K562 (cell line): ENCODE results near the gene EIF1B. TPM values are rescaled to one million over a fixed set of nuclear protein-coding genes. Genes with fewer than 3 reads are reported as not detected.

ENCODE experiments used
- ATAC-seq: fragments of 200-7000 bp; cut with Tn5 transposase; 3 replicates; pipeline ENCODE4 v1.9.1; 2020; ENCODE audit warnings: moderate library complexity
- Bru-seq: library from RNA; stranded (reverse); fragments of 400-500 nt; gene quantifications from one replicate; lab custom pipeline; 2021; lab: Mats Ljungman, UMichigan
- BruChase-seq, 2 experiments: library from RNA; stranded (reverse); fragments of 400-500 nt; gene quantifications; one replicate each; lab custom pipeline; 2021; lab: Mats Ljungman, UMichigan
- BruUV-seq: library from RNA; stranded (reverse); fragments of 400-500 nt; replicated peaks from 2 replicates; lab custom pipeline; 2021; lab: Mats Ljungman, UMichigan
- CTCF ChIA-PET: fragments of 300-600 bp; formaldehyde crosslinking; extraction: SDS; loops from one replicate; lab custom pipeline; 2021; ENCODE audit warnings: low intra/inter-chr PET ratio; lab: Yijun Ruan, JAX
- POLR2A ChIA-PET: fragments of 300-600, 350-650 bp; sonication (Branson Sonifier 250); formaldehyde crosslinking; extraction: SDS; loops from one replicate; lab custom pipeline; 2021; ENCODE audit warnings: antibody characterized with exemption, inconsistent platforms; lab: Yijun Ruan, JAX
- DNase-seq, 4 experiments: peaks; one replicate each; pipeline versions ENCODE4 v3.0.0 to v3.0.0-alpha.2; 2011 to 2018; ENCODE audit warnings: low spot score in 3 of 4, mixed read lengths in 3 of 4; ENCODE audit errors: extremely low read depth in 1 of 4
- FAIRE-seq: peaks from 2 replicates; lab custom pipeline; 2011; peaks lifted over from hg19 to GRCh38; lab: Jason Lieb, UNC
- H2AFZ ChIP-seq: 2 replicates; pipeline ENCODE4 v1.6.0; 2011; ENCODE audit warnings: low read depth, low read length, control low read depth, inconsistent platforms
- H3K27ac ChIP-seq: fragments of 200-600 bp; 3 replicates; pipeline ENCODE4 v1.8.0; 2011; ENCODE audit warnings: low read depth, mild to moderate bottlenecking, control low read depth, inconsistent platforms, low read length, moderate library complexity, mixed read lengths; ENCODE audit errors: extremely low read depth
- H3K27me3 ChIP-seq, 2 experiments: fragments of 300-600 bp in 1 of 2; 2 replicates in 1 of 2; 3 replicates in 1 of 2; pipeline versions ENCODE4 v1.6.0 to v1.8.0; 2011; ENCODE audit warnings: inconsistent platforms in 2 of 2, low read length in 2 of 2, mild to moderate bottlenecking in 1 of 2, mixed read lengths in 1 of 2, moderate library complexity in 1 of 2; ENCODE audit not compliant: control insufficient read depth in 2 of 2, insufficient read depth in 2 of 2
- H3K36me3 ChIP-seq: fragments of 300-600 bp; 3 replicates; pipeline ENCODE4 v1.8.0; 2011; ENCODE audit warnings: mild to moderate bottlenecking, low read length, inconsistent platforms; ENCODE audit not compliant: control insufficient read depth, insufficient read depth
- H3K4me1 ChIP-seq, 2 experiments: fragments of 200-600 bp in 1 of 2; replicated peaks in 1 of 2; 2 replicates in 1 of 2; 3 replicates in 1 of 2; pipeline versions ENCODE4 v1.5.1 to v1.8.0; 2011; ENCODE audit warnings: inconsistent platforms in 2 of 2, low read length in 2 of 2, mild to moderate bottlenecking in 1 of 2, mixed read lengths in 1 of 2, moderate library complexity in 1 of 2; ENCODE audit not compliant: control insufficient read depth in 2 of 2, insufficient read depth in 2 of 2
- H3K4me2 ChIP-seq: 2 replicates; pipeline ENCODE4 v1.6.1; 2011; ENCODE audit warnings: low read length, control low read depth, inconsistent platforms, mixed read lengths; ENCODE audit not compliant: insufficient read depth
- H3K4me3 ChIP-seq: fragments of 200-600 bp; sonication (generic), shearing (Covaris generic); 2 replicates; pipeline ENCODE4 v1.5.1; 2016; ENCODE audit warnings: control low read depth, inconsistent platforms
- H3K79me2 ChIP-seq: fragments of 200-600 bp; 3 replicates; pipeline ENCODE4 v1.8.0; 2011; ENCODE audit warnings: low read length, inconsistent platforms; ENCODE audit not compliant: control insufficient read depth, insufficient read depth
- H3K9ac ChIP-seq, 2 experiments: 2 replicates each; pipeline versions ENCODE4 v1.6.0 to v1.6.1; 2011; ENCODE audit warnings: low read depth in 2 of 2, low read length in 2 of 2, control low read depth in 1 of 2, inconsistent platforms in 1 of 2, mild to moderate bottlenecking in 1 of 2, mixed read lengths in 1 of 2; ENCODE audit not compliant: insufficient read depth in 1 of 2
- H3K9me1 ChIP-seq: one replicate; pipeline ENCODE4 v1.6.0; 2011; ENCODE audit warnings: inconsistent platforms, mild to moderate bottlenecking, low read length, moderate library complexity; ENCODE audit not compliant: control insufficient read depth, insufficient read depth
- H3K9me3 ChIP-seq: replicated peaks from 2 replicates; pipeline ENCODE4 v1.5.1; 2011; ENCODE audit warnings: low read depth, low read length, inconsistent platforms; ENCODE audit not compliant: control insufficient read depth, insufficient read depth
- H4K20me1 ChIP-seq: replicated peaks from 2 replicates; pipeline ENCODE4 v1.6.1; 2011; ENCODE audit warnings: low read length, inconsistent platforms, mixed read lengths; ENCODE audit not compliant: control insufficient read depth, insufficient read depth
- CBFA2T2 ChIP-seq: fragments of 450-650 bp; conservative IDR thresholded peaks from 2 replicates; pipeline ENCODE4 v1.6.1; 2017; ENCODE audit warnings: mild to moderate bottlenecking
- CTCF ChIP-seq, 3 experiments: IDR thresholded peaks in 2 of 3; conservative IDR thresholded peaks in 1 of 3; 2 replicates each; pipeline ENCODE4 v1.5.1; 2011 to 2012; ENCODE audit warnings: low read length in 3 of 3, mild to moderate bottlenecking in 3 of 3, control low read depth in 2 of 3, improper control_type of control experiment in 1 of 3, inconsistent platforms in 1 of 3, low read depth in 1 of 3, mixed read lengths in 1 of 3, moderate library complexity in 1 of 3; ENCODE audit not compliant: insufficient read depth in 2 of 3
- DNMT1 ChIP-seq: fragments of 450-650 bp; IDR thresholded peaks from 2 replicates; pipeline ENCODE4 v1.6.1; 2016; ENCODE audit warnings: antibody characterized with exemption, mild to moderate bottlenecking
- GABPB1 ChIP-seq: sonication (generic); formaldehyde crosslinking; IDR thresholded peaks from 2 replicates; pipeline ENCODE4 v1.8.0; 2022; ENCODE audit warnings: mild to moderate bottlenecking, missing genetic modification reagents
- GTF2E2 ChIP-seq: fragments of 200-800 bp; sonication (Bioruptor generic); IDR thresholded peaks from 2 replicates; pipeline ENCODE4 v1.6.1; 2016; ENCODE audit warnings: missing genetic modification characterization, missing compliant biosample characterization
- PHTF2 ChIP-seq: fragments of 250-450 bp; sonication (Bioruptor Pico); IDR thresholded peaks from 2 replicates; pipeline ENCODE4 v1.5.0; 2021; ENCODE audit warnings: mild to moderate bottlenecking
- TAF9B ChIP-seq: fragments of 450-650 bp; IDR thresholded peaks from 2 replicates; pipeline ENCODE4 v1.6.1; 2018; ENCODE audit warnings: mild to moderate bottlenecking; ENCODE audit not compliant: partially characterized antibody
- WGBS: fragments of 100-300 bp; shearing (Covaris generic); methylation state at CpG from one replicate; pipeline ENCODE4 v1.1.6; 2016; ENCODE audit warnings: low coverage, mixed read lengths; ENCODE audit not compliant: insufficient coverage; ENCODE audit errors: missing lambda C conversion rate; 5-methylcytosine and 5-hydroxymethylcytosine counted together
- in situ Hi-C: fragments of 300-500 bp; cut with MboI; formaldehyde crosslinking; loops from 4 replicates; pipeline ENCODE4 v1.15.0; 2018; ENCODE audit warnings: inconsistent platforms, mixed read lengths
- intact Hi-C: fragments of 100-400 bp; cut with micrococcal nuclease; formaldehyde crosslinking; loops from 2 replicates; pipeline ENCODE4 v1.14.2; 2022
- long read RNA-seq, 3 experiments: library from polyadenylated mRNA in 2 of 3; library from RNA in 1 of 3; unstranded in 2 of 3; stranded (forward) in 1 of 3; transcript quantifications; one replicate each; pipeline ENCODE4 v2.0.0, GENCODE V29; 2019 to 2022
- polyA minus RNA-seq, 3 experiments: library from RNA; depleted of rRNA, polyadenylated mRNA; stranded (reverse); fragments of >200 nt; gene quantifications; 2 replicates each; pipeline ENCODE4 v1.2.3, GENCODE V29; 2011
- polyA plus RNA-seq, 8 experiments: library from polyadenylated mRNA; depleted of rRNA in 4 of 8; stranded (reverse) in 5 of 8; unstranded in 3 of 8; fragments of >200 nt; fragmentation: Nextera tagmentation in 2 of 8; fragmentation: Illumina TruSeq in 1 of 8; extraction: Ambion mirVana in 2 of 8; extraction: Trizol in 1 of 8; gene quantifications; 2 replicates each; pipeline versions ENCODE4 v1.2.1 to v1.2.3, GENCODE V29; 2011 to 2014; ENCODE audit warnings: inconsistent platforms in 1 of 8, missing spikeins in 1 of 8
- total RNA-seq, 7 experiments: library from RNA; depleted of rRNA in 6 of 7; stranded (reverse); fragments of >200 nt in 6 of 7; fragmentation: Illumina TruSeq in 2 of 7; extraction: Trizol in 2 of 7; gene quantifications; 2 replicates each; pipeline versions ENCODE4 v1.2.1 to v1.2.3, GENCODE V29; 2011 to 2021; ENCODE audit warnings: low replicate concordance in 1 of 7
- TF ChIP-seq, protein P1 (sequence below): IDR thresholded peaks from 3 replicates; pipeline ENCODE4 v1.6.1; 2011; ENCODE audit warnings: borderline replicate concordance, mild to moderate bottlenecking, moderate library complexity; ENCODE audit not compliant: insufficient read length; ENCODE audit errors: extremely low read depth

Gene EIF1B
- total RNA-seq (2011; cell fraction: chromatin; rRNA removed; ENCODE audit: low replicate concordance), result 31.5 and 93.7 TPM in 2 replicates
- 17.1 and 19.3 TPM in 2 replicates for total RNA-seq (2011; cell fraction: nucleolus; rRNA removed)
- total RNA-seq (2011; cell fraction: nucleoplasm; rRNA removed), result 43.2 and 52.5 TPM in 2 replicates
- total RNA-seq (2014; rRNA removed) (18.1 and 20.0 TPM in 2 replicates), total RNA-seq (2014; rRNA removed; fragmentation: Illumina TruSeq; extraction: Trizol) (59.3 and 68.7 TPM in 2 replicates), total RNA-seq (2015; rRNA removed; fragmentation: Illumina TruSeq; extraction: Trizol) (61.0 and 65.8 TPM in 2 replicates), total RNA-seq (2021) (91.9 and 95.4 TPM in 2 replicates), polyA plus RNA-seq (2011; rRNA removed) (35.4 and 45.3 TPM in 2 replicates), polyA plus RNA-seq (2014; fragmentation: Illumina TruSeq; extraction: Trizol) (113 and 128 TPM in 2 replicates), polyA plus RNA-seq (2014; fragmentation: Nextera tagmentation; extraction: Ambion mirVana) (100 to 1,000 TPM; 178 to 184 TPM), polyA plus RNA-seq (2014; rRNA removed) (76.8 and 78.9 TPM in 2 replicates), polyA minus RNA-seq (2011; rRNA and poly(A)+ RNA removed) (11.8 and 17.7 TPM in 2 replicates), Bru-seq, nascent RNA (percentile 98 among the genes with signal in this experiment), BruChase-seq, experiment 1, labeled RNA remaining after a 2-hour chase (percentile 97 among the genes with signal in this experiment), BruChase-seq, experiment 2, labeled RNA remaining after a 6-hour chase (percentile 98 among the genes with signal in this experiment)
- polyA plus RNA-seq (2011; cell fraction: cytosol; rRNA removed), result 15.7 and 19.3 TPM in 2 replicates
- polyA plus RNA-seq (2011; cell fraction: nucleus; rRNA removed), result 26.0 and 40.1 TPM in 2 replicates
- 104 and 159 TPM in 2 replicates for polyA plus RNA-seq (2012)
- polyA minus RNA-seq (2011; cell fraction: cytosol; rRNA and poly(A)+ RNA removed), result 14.3 and 22.0 TPM in 2 replicates
- 12.1 and 23.9 TPM in 2 replicates for polyA minus RNA-seq (2011; cell fraction: nucleus; rRNA and poly(A)+ RNA removed)
- long read RNA-seq, experiment 1, transcript EIF1B-201 (4 exons, 1,010 nt), result major isoform, 133 of 154 reads
- long read RNA-seq, experiment 1, partial matches to known transcripts, result 21 of 154 reads
- long read RNA-seq, experiment 1, other reads (novel, unspliced or antisense), result 0 of 154 reads
- long read RNA-seq, experiment 2, transcript EIF1B-201 (4 exons, 1,010 nt), result major isoform, 86 of 104 reads
- long read RNA-seq, experiment 2, partial matches to known transcripts, result 12 of 104 reads
- long read RNA-seq, experiment 2, other reads (novel, unspliced or antisense), result 4 of 104 reads
- long read RNA-seq, experiment 3, transcript EIF1B-201 (4 exons, 1,010 nt), result major isoform, 93 of 96 reads
- long read RNA-seq, experiment 3, partial matches to known transcripts, result 0 of 96 reads
- long read RNA-seq, experiment 3, other reads (novel, unspliced or antisense), result 1 of 96 reads

DNA sequence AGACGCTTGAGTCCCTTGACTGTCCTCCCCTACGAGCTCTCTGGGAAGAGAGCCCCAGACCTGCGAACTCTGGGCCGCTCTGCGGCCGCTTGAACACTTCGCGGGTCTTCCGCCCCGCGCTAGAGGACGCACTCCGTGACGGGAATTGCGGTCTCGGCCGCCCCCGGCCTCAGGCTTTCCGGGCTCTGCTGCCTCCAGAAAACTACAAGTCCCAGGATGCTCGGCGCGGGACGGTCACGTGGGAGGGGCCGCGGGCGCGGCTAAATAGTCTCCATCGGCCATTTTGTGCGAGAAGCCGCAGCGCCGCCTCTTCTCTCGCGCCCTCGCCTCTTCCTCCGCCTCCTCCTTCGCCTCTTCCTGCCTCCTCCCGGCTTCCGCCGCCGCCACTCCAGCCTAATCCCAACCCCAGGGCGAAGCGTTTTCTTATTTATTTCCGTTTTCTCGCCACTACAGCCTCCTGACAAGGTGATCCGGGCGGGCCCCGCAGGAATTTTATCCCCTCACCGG is at the start of gene EIF1B:
TSS of gene EIF1B (plus strand) at position 290 of the 507 bp plus-strand sequence. CDS start 235 bp downstream, outside the sequence.
- H3K79me2 ChIP-seq, result peaks cover 37% of the 10 kb centered on the region
- peak within 1 kb of the TSS; percentile 91 for H3K4me3 ChIP-seq
- intact Hi-C loops (loop anchor here (10.0 kb wide), 1 partner anchor 905 kb away; the partner anchor contains the start of gene RPSA), in situ Hi-C loops (loop anchor here (10.0 kb wide), 1 partner anchor 905 kb away; the partner anchor contains the start of gene RPSA)
- peaks cover 3% of the 10 kb centered on the region; the same call in 1 of the 2 replicates for H4K20me1 ChIP-seq
- POLR2A ChIA-PET, result interaction anchor here (0.6 to 4.0 kb wide), 20 partner anchors 9 to 925 kb away, joined by 3 to 17 read pairs (median 4); partner anchors contain the start of genes RPL14 and ZNF621
- BruUV-seq, result no TSS peak
- CTCF ChIA-PET, result interaction anchor here (2.0 kb wide), 1 partner anchor 117 kb away, joined by 11 read pairs; no protein-coding TSS in a partner anchor
- DNase-seq, result peak; percentile 97 to 100 (median 98)
- peaks cover 37% of the 10 kb centered on the region for H3K36me3 ChIP-seq
- ATAC-seq, result peak; percentile 88
- no peaks in the 10 kb centered on the region for H3K9me1 ChIP-seq
- H3K4me2 ChIP-seq, result peak within 1 kb of the TSS; percentile 89
- peak; percentile 88 for FAIRE-seq
- peak within 1 kb of the TSS; percentile 96 for H3K27ac ChIP-seq
- peaks cover 8 to 38% of the 10 kb centered on the region in 2 experiments for H3K4me1 ChIP-seq
- H2AFZ ChIP-seq, result peak within 1 kb of the TSS; percentile 90
- no peaks in the 10 kb centered on the region for H3K27me3 ChIP-seq
- WGBS, result under 1% methylated on average over 38 of the region's 50 CpGs
- no peaks in the 10 kb centered on the region for H3K9me3 ChIP-seq
- peak within 1 kb of the TSS; percentile 96 for H3K9ac ChIP-seq
- peak; percentile 86 for TF ChIP-seq CBFA2T2
- TF ChIP-seq GABPB1, result peak; percentile 92
- peak; percentile 95 to 98 (median 96) for TF ChIP-seq CTCF (IDR thresholded peaks at IDR 0.05 in 2 of 3, conservative IDR thresholded peaks at IDR 0.05 in 1 of 3; ENCODE audit: insufficient read depth in 2 of 3, low read depth in 1 of 3, low read length in 3 of 3)
- no peak for TF ChIP-seq DNMT1
- TF ChIP-seq PHTF2 (CRISPR knock-in tag), result 0 out of 2 replicates have a peak, but pooled peaks have one; percentile 53
- TF ChIP-seq, protein P1, sequence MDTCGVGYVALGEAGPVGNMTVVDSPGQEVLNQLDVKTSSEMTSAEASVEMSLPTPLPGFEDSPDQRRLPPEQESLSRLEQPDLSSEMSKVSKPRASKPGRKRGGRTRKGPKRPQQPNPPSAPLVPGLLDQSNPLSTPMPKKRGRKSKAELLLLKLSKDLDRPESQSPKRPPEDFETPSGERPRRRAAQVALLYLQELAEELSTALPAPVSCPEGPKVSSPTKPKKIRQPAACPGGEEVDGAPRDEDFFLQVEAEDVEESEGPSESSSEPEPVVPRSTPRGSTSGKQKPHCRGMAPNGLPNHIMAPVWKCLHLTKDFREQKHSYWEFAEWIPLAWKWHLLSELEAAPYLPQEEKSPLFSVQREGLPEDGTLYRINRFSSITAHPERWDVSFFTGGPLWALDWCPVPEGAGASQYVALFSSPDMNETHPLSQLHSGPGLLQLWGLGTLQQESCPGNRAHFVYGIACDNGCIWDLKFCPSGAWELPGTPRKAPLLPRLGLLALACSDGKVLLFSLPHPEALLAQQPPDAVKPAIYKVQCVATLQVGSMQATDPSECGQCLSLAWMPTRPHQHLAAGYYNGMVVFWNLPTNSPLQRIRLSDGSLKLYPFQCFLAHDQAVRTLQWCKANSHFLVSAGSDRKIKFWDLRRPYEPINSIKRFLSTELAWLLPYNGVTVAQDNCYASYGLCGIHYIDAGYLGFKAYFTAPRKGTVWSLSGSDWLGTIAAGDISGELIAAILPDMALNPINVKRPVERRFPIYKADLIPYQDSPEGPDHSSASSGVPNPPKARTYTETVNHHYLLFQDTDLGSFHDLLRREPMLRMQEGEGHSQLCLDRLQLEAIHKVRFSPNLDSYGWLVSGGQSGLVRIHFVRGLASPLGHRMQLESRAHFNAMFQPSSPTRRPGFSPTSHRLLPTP, result no peak
- TF ChIP-seq GTF2E2, result peak; percentile 86; the same call in 1 of the 2 replicates
- TF ChIP-seq TAF9B, result peak; percentile 78
